Lower leg skin (tissue), 3 donors: Measurements from ENCODE around the gene KCND1.

ENCODE experiments used
- POLR2A ChIP-seq, 2 donors: fragments of 450-650 bp; IDR thresholded peaks; one replicate each; pipeline ENCODE4 v1.6.1; 2016 to 2017; ENCODE audit warnings: antibody characterized with exemption in 2 of 2, mild to moderate bottlenecking in 1 of 2, moderate library complexity in 1 of 2
- TF ChIP-seq, protein P1 (sequence below), 3 donors: fragments of 450-650 bp; IDR thresholded peaks; one replicate each; pipeline ENCODE4 v1.5.1; 2016; ENCODE audit warnings: antibody characterized with exemption in 3 of 3, mild to moderate bottlenecking in 3 of 3, moderate library complexity in 2 of 3

DNA sequence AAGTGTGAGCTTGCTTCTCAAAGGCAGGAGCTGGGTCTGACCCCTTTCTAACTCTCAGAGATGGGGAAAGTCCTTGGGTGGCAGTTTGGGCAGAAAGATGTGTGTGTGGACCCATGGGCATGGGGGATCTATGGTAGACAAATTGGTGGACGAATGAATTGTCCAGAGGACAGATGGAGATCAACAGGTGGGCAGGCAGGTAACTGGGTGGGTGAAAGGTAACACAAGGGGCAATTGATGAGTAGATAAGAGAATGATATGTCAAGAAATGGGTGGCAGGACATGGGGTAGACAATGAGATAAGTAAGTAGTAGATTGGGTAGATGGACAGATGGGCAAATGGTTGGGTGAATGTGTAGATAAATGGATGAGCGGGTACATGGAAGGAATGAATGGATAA lies 2.9 kb upstream of the KCND1 start:
- TF ChIP-seq, protein P1, sequence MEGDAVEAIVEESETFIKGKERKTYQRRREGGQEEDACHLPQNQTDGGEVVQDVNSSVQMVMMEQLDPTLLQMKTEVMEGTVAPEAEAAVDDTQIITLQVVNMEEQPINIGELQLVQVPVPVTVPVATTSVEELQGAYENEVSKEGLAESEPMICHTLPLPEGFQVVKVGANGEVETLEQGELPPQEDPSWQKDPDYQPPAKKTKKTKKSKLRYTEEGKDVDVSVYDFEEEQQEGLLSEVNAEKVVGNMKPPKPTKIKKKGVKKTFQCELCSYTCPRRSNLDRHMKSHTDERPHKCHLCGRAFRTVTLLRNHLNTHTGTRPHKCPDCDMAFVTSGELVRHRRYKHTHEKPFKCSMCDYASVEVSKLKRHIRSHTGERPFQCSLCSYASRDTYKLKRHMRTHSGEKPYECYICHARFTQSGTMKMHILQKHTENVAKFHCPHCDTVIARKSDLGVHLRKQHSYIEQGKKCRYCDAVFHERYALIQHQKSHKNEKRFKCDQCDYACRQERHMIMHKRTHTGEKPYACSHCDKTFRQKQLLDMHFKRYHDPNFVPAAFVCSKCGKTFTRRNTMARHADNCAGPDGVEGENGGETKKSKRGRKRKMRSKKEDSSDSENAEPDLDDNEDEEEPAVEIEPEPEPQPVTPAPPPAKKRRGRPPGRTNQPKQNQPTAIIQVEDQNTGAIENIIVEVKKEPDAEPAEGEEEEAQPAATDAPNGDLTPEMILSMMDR (IDR thresholded peaks at IDR 0.05) = no peak
- TF ChIP-seq POLR2A (IDR thresholded peaks at IDR 0.05) = no peak
